ENCODE results near the gene GIMAP5. TPM values are rescaled to one million over a fixed set of nuclear protein-coding genes. Genes with fewer than 3 reads are reported as not detected.

The GIMAP5 gene
- total and polyA plus RNA-seq, 10 of the 15 experiments (the other 5 are each of a cell fraction or from before 2014, with no cell fraction given), result 3.7 to 9.1 (median 6.7) TPM

DNA sequence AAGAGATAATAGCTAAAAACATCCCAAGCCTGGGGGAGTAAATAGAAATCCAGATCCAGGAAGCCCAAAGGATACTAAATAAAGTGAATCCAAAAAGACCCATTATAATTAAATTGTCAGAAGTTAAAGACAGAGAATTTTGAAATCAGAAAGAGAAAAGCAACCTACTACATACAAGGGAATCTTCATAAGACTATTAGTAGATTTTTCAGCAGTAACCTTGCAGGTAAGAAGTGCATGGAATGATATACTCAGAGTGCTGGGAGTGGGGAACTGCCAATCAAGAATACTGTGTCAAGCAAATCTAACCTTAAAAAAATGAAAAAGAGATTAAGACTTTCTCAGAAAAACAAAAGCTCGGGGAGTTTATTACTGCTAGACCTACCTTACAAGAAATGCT is 34.0 kb upstream of the GIMAP5 start:
- ChIA-PET RAD21 (ENCODE audit: unreplicated experiment) (interaction anchor here (0.6 kb wide), 1 partner anchor 336 kb away, joined by 3 read pairs; no protein-coding TSS in a partner anchor), POLR2A (no interaction called here), CTCF (interaction anchor here (0.6 kb wide), 1 partner anchor 431 kb away, joined by 3 read pairs; no protein-coding TSS in a partner anchor), SMC1A (ENCODE audit: uncharacterized antibody, unreplicated experiment) (interaction anchor here (0.7 to 0.9 kb wide), 2 partner anchors 12 to 38 kb away, joined by 3 read pairs; no protein-coding TSS in a partner anchor)
- DNase-seq (ENCODE audit: low read depth, low spot score) (no peak), ATAC-seq (no peak), FAIRE-seq (no peak)
- H3K4me2 ChIP-seq (ENCODE audit: control insufficient read depth, insufficient read depth), result no peak overlapping the region
- intact Hi-C loops (cut with micrococcal nuclease; ENCODE audit: unreplicated experiment), result no loop called here
- H2AFZ ChIP-seq (ENCODE audit: control insufficient read depth, low read depth, low read length), result no peak overlapping the region
- no peak overlapping the region for H3K4me3 ChIP-seq
- H3K9me3 ChIP-seq (replicated peaks; ENCODE audit: control insufficient read depth, insufficient read depth, low read length), result peaks cover 11% of the 10 kb centered on the region
- H3K9ac ChIP-seq (ENCODE audit: control insufficient read depth, insufficient read depth, low read length), result no peak overlapping the region
- BruUV-seq (replicated peaks), result no TSS peak
- in situ Hi-C loops (cut with MboI), result no loop called here
- no peaks in the 10 kb centered on the region for H3K79me2 ChIP-seq (ENCODE audit: control insufficient read depth, insufficient read depth, low read length)
- no peak overlapping the region for H3K27ac ChIP-seq (ENCODE audit: control insufficient read depth, insufficient read depth)
- WGBS (ENCODE audit: insufficient coverage, insufficient replicate concordance, low lambda C conversion rate, missing lambda C conversion rate), result 100% methylated on average over 1 of the region's 1 CpG
- no peaks in the 10 kb centered on the region for H3K36me3 ChIP-seq (ENCODE audit: control insufficient read depth in 2 of 2, insufficient read depth in 2 of 2, low read length in 1 of 2)
- no peaks in the 10 kb centered on the region for H3K27me3 ChIP-seq (replicated peaks in 1 of 2; ENCODE audit: control insufficient read depth in 2 of 2, insufficient read depth in 2 of 2, low read length in 1 of 2)
- TF ChIP-seq CBX5 (IDR thresholded peaks at IDR 0.05; ENCODE audit: low read depth) (peak; percentile 88), NFXL1 (IDR thresholded peaks at IDR 0.05; ENCODE audit: borderline replicate concordance) (no peak), ZBED1 (IDR thresholded peaks at IDR 0.05; ENCODE audit: borderline replicate concordance) (no peak), IRF4 (IDR thresholded peaks at IDR 0.05; ENCODE audit: low read depth, low read length) (no peak), SREBF2 (IDR thresholded peaks at IDR 0.05; ENCODE audit: low read length) (no peak), RAD21 (IDR thresholded peaks at IDR 0.05; ENCODE audit: insufficient read depth, low read depth, low read length) (no peak)
- H3K4me1 ChIP-seq (ENCODE audit: control insufficient read depth, insufficient read depth, low read length), result no peaks in the 10 kb centered on the region
- H4K20me1 ChIP-seq (ENCODE audit: control insufficient read depth, insufficient read depth), result no peaks in the 10 kb centered on the region

DNA sequence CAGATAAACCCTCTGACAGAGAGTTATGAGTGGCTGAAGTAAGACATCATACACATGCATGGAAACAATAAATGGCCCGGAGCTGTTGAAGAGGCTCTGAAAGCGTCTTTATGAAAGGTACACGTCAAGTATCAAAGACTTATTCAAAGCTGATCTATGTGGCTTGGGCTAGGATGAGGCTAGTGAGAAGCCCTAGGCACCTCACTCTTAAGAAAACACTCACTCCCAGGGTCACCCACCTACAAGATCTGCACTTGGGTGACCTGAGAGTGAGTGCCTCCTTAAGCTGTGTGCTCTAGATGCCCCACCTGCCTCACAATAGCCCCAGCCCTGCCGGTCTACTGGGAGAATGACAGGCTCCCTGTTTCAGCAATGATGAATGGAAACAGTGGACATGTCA is 21.9 kb upstream of the GIMAP5 start:
- in situ Hi-C loops (cut with MboI) (no loop called here), intact Hi-C loops (cut with micrococcal nuclease; ENCODE audit: unreplicated experiment) (no loop called here)
- no peaks in the 10 kb centered on the region for H3K27me3 ChIP-seq (replicated peaks in 1 of 2; ENCODE audit: control insufficient read depth in 2 of 2, insufficient read depth in 2 of 2, low read length in 1 of 2)
- no peak overlapping the region for H3K9ac ChIP-seq (ENCODE audit: control insufficient read depth, insufficient read depth, low read length)
- no peak overlapping the region for H3K27ac ChIP-seq (ENCODE audit: control insufficient read depth, insufficient read depth)
- no peaks in the 10 kb centered on the region for H4K20me1 ChIP-seq (ENCODE audit: control insufficient read depth, insufficient read depth)
- ChIA-PET SMC1A (ENCODE audit: uncharacterized antibody, unreplicated experiment) (interaction anchor here (1.4 to 1.8 kb wide), 3 partner anchors 17 to 46 kb away, joined by 4 to 8 read pairs (median 7); no protein-coding TSS in a partner anchor), RAD21 (ENCODE audit: unreplicated experiment) (interaction anchor here (1.7 to 2.2 kb wide), 2 partner anchors 29 to 40 kb away, joined by 4 to 7 read pairs; partner anchors contain the start of gene GIMAP2), CTCF (interaction anchor here (1.0 kb wide), 1 partner anchor 267 kb away, joined by 3 read pairs; no protein-coding TSS in a partner anchor), POLR2A (interaction anchor here (1.5 kb wide), 1 partner anchor 30 kb away, joined by 3 read pairs; the partner anchor contains the start of gene GIMAP2)
- FAIRE-seq (no peak), ATAC-seq (no peak), DNase-seq (ENCODE audit: low read depth, low spot score) (no peak)
- no peak overlapping the region for H3K4me3 ChIP-seq
- TF ChIP-seq, protein P1, sequence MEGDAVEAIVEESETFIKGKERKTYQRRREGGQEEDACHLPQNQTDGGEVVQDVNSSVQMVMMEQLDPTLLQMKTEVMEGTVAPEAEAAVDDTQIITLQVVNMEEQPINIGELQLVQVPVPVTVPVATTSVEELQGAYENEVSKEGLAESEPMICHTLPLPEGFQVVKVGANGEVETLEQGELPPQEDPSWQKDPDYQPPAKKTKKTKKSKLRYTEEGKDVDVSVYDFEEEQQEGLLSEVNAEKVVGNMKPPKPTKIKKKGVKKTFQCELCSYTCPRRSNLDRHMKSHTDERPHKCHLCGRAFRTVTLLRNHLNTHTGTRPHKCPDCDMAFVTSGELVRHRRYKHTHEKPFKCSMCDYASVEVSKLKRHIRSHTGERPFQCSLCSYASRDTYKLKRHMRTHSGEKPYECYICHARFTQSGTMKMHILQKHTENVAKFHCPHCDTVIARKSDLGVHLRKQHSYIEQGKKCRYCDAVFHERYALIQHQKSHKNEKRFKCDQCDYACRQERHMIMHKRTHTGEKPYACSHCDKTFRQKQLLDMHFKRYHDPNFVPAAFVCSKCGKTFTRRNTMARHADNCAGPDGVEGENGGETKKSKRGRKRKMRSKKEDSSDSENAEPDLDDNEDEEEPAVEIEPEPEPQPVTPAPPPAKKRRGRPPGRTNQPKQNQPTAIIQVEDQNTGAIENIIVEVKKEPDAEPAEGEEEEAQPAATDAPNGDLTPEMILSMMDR (IDR thresholded peaks at IDR 0.05 in 2 of 3, conservative IDR thresholded peaks at IDR 0.05 in 1 of 3; ENCODE audit: control insufficient read depth in 2 of 3, extremely low read depth in 1 of 3, insufficient read depth in 1 of 3, low read depth in 3 of 3, low read length in 3 of 3), result 0 out of 6 replicates have a peak, but pooled peaks of 2 of the 3 experiments have one; percentile 8 to 13
- no peak for TF ChIP-seq SP1 (IDR thresholded peaks at IDR 0.05; ENCODE audit: low read depth, low read length)
- H3K9me3 ChIP-seq (replicated peaks; ENCODE audit: control insufficient read depth, insufficient read depth, low read length), result no peaks in the 10 kb centered on the region; the same call in 1 of the 3 replicates
- no peak overlapping the region for H3K4me2 ChIP-seq (ENCODE audit: control insufficient read depth, insufficient read depth)
- peaks cover 8% of the 10 kb centered on the region for H3K79me2 ChIP-seq (ENCODE audit: control insufficient read depth, insufficient read depth, low read length)
- peaks cover 0 to 1% of the 10 kb centered on the region in 2 experiments; a peak in 1 of 4 replicates for H3K36me3 ChIP-seq (ENCODE audit: control insufficient read depth in 2 of 2, insufficient read depth in 2 of 2, low read length in 1 of 2)
- no peak overlapping the region for H2AFZ ChIP-seq (ENCODE audit: control insufficient read depth, low read depth, low read length)
- BruUV-seq (replicated peaks), result no TSS peak
- 86% methylated on average over 4 of the region's 4 CpGs for WGBS (ENCODE audit: insufficient coverage, insufficient replicate concordance, low lambda C conversion rate, missing lambda C conversion rate)
- H3K4me1 ChIP-seq (ENCODE audit: control insufficient read depth, insufficient read depth, low read length), result peaks cover 7% of the 10 kb centered on the region
